Measurements from ENCODE around the gene TBXAS1. TPM values are rescaled to one million over a fixed set of nuclear protein-coding genes. Genes with fewer than 3 reads are reported as not detected.

TBXAS1 gene
- total and polyA plus RNA-seq, 2 donors (not counting 3 experiments of a cell fraction or from before 2014, with no cell fraction given) = 2.1 to 4.3 TPM

DNA sequence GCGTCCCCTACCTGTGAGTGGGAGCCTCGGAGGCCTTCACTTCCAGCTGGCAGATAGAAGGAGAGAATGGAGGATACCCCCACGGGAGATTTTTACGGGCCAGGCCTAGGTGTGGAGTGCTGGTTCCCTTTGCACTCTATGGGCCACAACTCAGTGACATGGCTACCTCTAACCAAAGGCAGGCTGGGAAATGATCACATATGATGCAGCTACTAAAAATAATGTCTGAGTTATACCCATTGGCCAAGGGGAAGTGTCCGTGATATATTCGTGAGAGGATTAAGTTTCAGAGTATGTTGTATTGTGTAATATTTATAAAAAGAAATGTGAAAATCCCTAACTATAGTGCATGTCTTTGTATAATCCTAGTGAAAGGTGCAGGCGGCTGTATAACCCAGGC, 37.7 kb upstream of the TBXAS1 start:
- Histone ChIP-seq H3K9me1 (replicated peaks; ENCODE audit: control insufficient read depth, extremely low read depth, insufficient read depth, low read length) (no peaks in the 10 kb centered on the region), H3K4me3 (replicated peaks in 1 of 3; ENCODE audit: insufficient read depth in 1 of 3, low read depth in 1 of 3, low read length in 3 of 3) (no peak overlapping the region), H2AFZ (ENCODE audit: low read depth, low read length) (no peak overlapping the region), H3K36me3 (ENCODE audit: control insufficient read depth in 2 of 2, extremely low read depth in 1 of 2, insufficient read depth in 2 of 2, low read length in 2 of 2) (no peaks in the 10 kb centered on the region), H3K27me3 (ENCODE audit: control insufficient read depth in 2 of 2, insufficient read depth in 2 of 2, low read length in 2 of 2) (no peaks in the 10 kb centered on the region), H3K9ac (replicated peaks; ENCODE audit: extremely low read depth, insufficient read depth, low read length) (no peak overlapping the region), H3K27ac (ENCODE audit: insufficient read depth, low read depth, low read length) (no peak overlapping the region), H3K4me2 (ENCODE audit: insufficient read depth, low read length) (no peak overlapping the region), H3K4me1 (ENCODE audit: control insufficient read depth, extremely low read depth, insufficient read depth, low read length) (no peaks in the 10 kb centered on the region), H4K20me1 (replicated peaks; ENCODE audit: control insufficient read depth, extremely low read depth, insufficient read depth, low read length) (no peaks in the 10 kb centered on the region), H3K79me2 (ENCODE audit: control insufficient read depth, insufficient read depth, low read length) (no peaks in the 10 kb centered on the region), H3K9me3 (replicated peaks; ENCODE audit: control insufficient read depth, insufficient read depth, low read length) (no peaks in the 10 kb centered on the region)
- FAIRE-seq = no peak
- no peak for DNase-seq (ENCODE audit: low read depth, low spot score)
- ChIA-PET CTCF (interaction anchor here (1.6 kb wide), 1 partner anchor 13 kb away, joined by 3 read pairs; no protein-coding TSS in a partner anchor), POLR2A (no interaction called here)
- dilution Hi-C loops (cut with MboI; ENCODE audit: extremely low pct_ligation_motif_present, low sequenced_read_pairs) = no loop called here
- intact Hi-C loops (cut with micrococcal nuclease) = no loop called here
- no TSS peak for BruUV-seq (replicated peaks)
- TF ChIP-seq, protein P1, sequence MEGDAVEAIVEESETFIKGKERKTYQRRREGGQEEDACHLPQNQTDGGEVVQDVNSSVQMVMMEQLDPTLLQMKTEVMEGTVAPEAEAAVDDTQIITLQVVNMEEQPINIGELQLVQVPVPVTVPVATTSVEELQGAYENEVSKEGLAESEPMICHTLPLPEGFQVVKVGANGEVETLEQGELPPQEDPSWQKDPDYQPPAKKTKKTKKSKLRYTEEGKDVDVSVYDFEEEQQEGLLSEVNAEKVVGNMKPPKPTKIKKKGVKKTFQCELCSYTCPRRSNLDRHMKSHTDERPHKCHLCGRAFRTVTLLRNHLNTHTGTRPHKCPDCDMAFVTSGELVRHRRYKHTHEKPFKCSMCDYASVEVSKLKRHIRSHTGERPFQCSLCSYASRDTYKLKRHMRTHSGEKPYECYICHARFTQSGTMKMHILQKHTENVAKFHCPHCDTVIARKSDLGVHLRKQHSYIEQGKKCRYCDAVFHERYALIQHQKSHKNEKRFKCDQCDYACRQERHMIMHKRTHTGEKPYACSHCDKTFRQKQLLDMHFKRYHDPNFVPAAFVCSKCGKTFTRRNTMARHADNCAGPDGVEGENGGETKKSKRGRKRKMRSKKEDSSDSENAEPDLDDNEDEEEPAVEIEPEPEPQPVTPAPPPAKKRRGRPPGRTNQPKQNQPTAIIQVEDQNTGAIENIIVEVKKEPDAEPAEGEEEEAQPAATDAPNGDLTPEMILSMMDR (IDR thresholded peaks at IDR 0.05; ENCODE audit: extremely low read depth in 1 of 2, insufficient read depth in 1 of 2, low read depth in 1 of 2, low read length in 2 of 2) = no peak
- TF ChIP-seq POLR2AphosphoS5 (IDR thresholded peaks at IDR 0.05; ENCODE audit: insufficient read depth, low read depth, low read length) (no peak), JUN (IDR thresholded peaks at IDR 0.05; ENCODE audit: borderline replicate concordance, insufficient read depth, insufficient read length, low read depth) (no peak), POLR2A (IDR thresholded peaks at IDR 0.05; ENCODE audit: low read depth, low read length) (no peak), MYC (IDR thresholded peaks at IDR 0.05; ENCODE audit: low read depth, low read length) (no peak), FOS (IDR thresholded peaks at IDR 0.05; ENCODE audit: borderline replicate concordance, insufficient read depth, low read length) (no peak), EZH2 (IDR thresholded peaks at IDR 0.05; ENCODE audit: borderline replicate concordance, low read depth, low read length, severe bottlenecking) (no peak), GATA2 (IDR thresholded peaks at IDR 0.05; ENCODE audit: insufficient read depth, insufficient read length, low read depth, low read length) (no peak)
- TF ChIP-seq, protein P2, sequence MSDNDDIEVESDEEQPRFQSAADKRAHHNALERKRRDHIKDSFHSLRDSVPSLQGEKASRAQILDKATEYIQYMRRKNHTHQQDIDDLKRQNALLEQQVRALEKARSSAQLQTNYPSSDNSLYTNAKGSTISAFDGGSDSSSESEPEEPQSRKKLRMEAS (IDR thresholded peaks at IDR 0.05; ENCODE audit: insufficient read depth, insufficient read length) = no peak
